Measurements from ENCODE around the gene FAM219A.
"Not testable (repeated sequence)": the region's sequence is repeated elsewhere in the genome, so short reads cannot be mapped to it uniquely, and the experiment has no call there.

FAM219A gene

GRCh38 chr9:34440017-34440416 is 18.4 kb downstream of the FAM219A start:
- DNase-seq = no peak

GRCh38 chr9:34438465-34438864 is 19.9 kb downstream of the FAM219A start:
- not testable (repeated sequence) for DNase-seq

GRCh38 chr9:34437926-34438307 is 20.5 kb downstream of the FAM219A start:
- DNase-seq = not testable (repeated sequence)

DNA sequence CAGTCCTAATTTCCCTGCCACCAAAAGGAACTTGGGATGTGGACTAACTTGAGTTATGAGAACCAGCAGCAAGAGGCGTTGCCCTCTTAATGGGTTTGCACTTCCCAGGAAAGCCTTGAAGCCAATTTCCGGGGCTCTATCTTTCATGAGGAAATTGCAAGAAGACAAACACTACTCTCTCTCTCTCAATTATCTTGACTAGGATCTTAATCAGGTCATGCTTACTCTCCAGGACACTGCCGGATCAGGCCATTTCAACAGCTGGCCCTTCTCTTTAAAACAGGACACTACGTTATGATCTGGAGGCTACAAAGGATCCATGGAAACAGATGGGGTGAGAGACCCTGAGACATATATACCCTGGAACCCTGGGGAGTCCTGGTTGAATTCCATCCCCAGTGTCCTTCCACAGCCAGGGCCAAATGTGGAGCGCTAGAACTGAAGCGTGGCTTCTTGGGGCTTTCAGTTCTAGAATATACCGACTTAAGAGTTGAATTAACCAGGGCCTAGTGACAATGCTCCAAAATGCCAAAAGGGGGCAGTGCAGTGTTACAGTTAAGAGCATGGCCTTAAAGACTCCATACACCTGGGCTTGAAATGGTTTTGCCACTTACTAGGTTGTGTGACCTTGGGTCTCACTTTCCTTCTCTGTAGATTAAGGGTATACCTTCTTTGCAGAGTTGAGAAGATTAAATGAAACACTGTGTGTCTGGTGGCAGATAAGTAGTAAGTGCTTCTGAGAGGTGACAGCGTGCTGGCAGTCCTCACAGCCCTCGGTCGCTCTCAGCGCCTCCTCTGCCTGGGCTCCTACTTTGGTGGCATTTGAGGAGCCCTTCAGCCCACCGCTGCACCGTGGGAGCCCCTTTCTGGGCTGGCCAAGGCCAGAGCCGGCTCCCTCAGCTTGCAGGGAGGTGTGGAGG is 21.1 kb downstream of the FAM219A start:
- DNase-seq = no peak

- DNase-seq = no peak
Observed at GRCh38 chr9:34431667-34432066, 26.7 kb downstream of the FAM219A start.

GRCh38 chr9:34430843-34431437 is 27.4 kb downstream of the FAM219A start:
- DNase-seq = peak; percentile 29

GRCh38 chr9:34428325-34428958 is 29.9 kb downstream of the FAM219A start:
- no peak for DNase-seq

- no peak for DNase-seq
Observed at GRCh38 chr9:34426347-34427074, 31.9 kb downstream of the FAM219A start.

- no peak for DNase-seq
Observed at GRCh38 chr9:34419716-34420504, 38.5 kb downstream of the FAM219A start.

GRCh38 chr9:34417734-34418133 is 40.6 kb downstream of the FAM219A start:
- no peak for DNase-seq

DNA sequence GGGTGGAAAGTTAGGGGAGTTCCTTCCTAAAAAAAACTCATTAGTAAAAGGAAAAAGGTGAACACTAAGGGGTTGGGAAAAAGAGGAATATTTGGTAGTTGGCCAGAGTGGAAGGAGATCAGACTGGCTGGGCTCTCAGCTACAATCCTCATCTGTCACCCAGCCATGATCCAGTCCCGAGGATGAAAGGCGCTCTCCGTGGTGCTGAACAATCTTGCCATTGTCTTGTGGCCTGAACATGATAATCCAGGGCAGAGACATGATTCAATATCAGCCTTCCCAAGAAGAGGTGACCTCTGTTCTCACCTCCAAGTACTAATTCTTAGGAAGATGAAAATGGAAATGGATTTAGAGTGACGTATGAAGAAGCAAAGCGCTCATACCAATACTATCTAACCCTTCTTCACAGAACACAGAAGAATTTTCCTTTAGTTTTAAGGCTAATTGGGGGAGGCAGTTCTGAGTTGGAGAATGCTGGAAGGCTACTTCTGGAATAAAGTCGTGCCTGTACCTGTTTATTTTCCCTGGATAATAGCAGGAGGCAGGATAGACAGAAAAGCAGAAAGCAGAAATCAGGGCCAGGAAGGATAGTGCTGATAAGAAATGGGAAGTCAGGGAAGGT is 45.0 kb downstream of the FAM219A start:
- no peak for DNase-seq

GRCh38 chr9:34412336-34412735 is 46.0 kb downstream of the FAM219A start:
- no peak for DNase-seq

- DNase-seq = no peak
Observed at GRCh38 chr9:34409154-34409553, 49.2 kb downstream of the FAM219A start.

GRCh38 chr9:34408173-34408572 is 50.2 kb downstream of the FAM219A start:
- no peak for DNase-seq

GRCh38 chr9:34406219-34406618 is 52.2 kb downstream of the FAM219A start:
- no peak for DNase-seq

GRCh38 chr9:34405719-34406118 is 52.7 kb downstream of the FAM219A start:
- no peak for DNase-seq

DNA sequence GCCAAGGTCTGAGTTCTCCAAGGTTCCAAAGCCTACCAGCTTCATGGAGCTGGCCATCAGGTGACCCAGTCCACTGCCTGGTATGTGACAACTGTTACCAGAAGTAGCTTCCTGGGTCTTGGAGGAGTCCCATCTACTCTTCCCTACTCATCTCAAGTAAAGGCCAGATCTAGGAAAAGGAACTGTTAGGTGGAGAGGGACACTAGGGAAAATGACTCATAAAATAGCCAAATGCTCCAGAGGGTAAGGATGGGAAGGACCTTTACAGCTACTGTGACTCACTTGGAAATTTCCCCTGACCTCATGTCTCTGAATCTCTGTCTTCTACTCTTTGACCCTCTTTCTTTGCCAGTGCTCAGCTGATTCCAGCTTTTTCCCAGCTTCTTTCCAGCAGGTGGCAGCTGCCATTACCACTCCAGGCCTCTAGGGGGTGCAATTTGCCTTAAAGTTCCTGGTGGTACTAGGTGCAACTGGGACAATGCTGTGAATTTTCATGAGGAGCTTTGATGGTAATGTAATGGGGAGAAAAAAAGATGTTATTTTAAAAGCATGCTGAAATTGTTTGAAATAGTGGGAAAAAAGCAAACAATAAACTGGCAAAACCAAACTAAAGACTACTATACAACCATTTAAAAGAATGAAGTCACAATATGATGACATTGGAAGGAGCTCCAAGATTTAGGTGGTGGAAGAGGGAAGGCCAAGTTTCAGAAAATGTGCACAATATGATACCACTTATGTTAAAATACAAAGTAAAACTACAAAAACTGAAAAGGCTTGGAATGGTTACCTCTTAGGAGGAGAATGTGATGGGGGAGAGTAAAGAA is 54.6 kb downstream of the FAM219A start:
- DNase-seq = no peak

GRCh38 chr9:34400686-34401602 is 57.4 kb downstream of the FAM219A start:
- DNase-seq = no peak

DNA sequence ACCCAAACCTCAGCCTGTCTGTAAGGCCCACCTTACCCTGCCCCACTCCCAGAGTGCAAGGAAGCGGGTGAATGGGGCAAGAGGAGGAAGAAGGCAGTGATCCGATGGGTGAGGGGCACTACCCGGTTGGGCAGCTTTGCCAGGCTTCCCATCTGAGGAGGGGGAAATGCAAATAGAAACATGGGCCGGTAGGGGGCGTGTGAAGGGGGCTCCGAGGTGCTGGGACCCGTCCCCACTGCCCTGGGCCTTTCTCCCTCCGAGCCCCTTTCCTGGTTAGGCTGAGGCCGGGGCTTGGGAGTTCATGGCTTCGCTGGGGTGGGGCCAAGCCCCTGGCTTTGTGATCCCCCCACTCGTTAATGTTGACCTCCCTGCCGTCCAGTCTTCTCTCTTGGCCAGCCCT is 58.1 kb downstream of the FAM219A start:
- DNase-seq = no peak

DNA sequence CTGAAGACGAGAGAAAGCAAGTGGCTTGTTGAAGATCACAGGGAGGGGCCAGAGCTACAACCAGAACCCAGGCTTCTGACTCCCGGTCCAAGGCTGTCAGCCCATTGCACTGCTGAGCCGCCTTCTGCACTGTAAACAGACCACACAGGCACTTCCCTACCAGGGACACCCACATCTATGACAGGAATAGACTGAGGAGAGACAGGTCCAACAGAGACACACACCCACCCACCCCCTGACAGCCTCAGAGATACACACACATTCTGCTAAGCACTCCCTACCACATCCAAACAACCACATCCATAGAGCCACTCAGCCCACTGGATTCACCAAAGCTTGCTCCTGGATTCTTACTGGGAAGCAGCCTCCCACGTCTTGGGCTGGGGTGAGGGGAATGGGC is 58.6 kb downstream of the FAM219A start:
- DNase-seq = no peak
